Skeletal muscle cell (primary cell): ENCODE results near the gene TNFRSF17.

Experiments
- DNase-seq: peaks from one replicate; pipeline ENCODE4 v3.0.0-alpha.2; 2010; ENCODE audit warnings: low read depth
- H3K4me3 ChIP-seq: 2 replicates; pipeline ENCODE4 v1.5.1; 2011; ENCODE audit warnings: low read depth, mild to moderate bottlenecking, control low read depth, low read length, moderate library complexity

The TNFRSF17 gene

GRCh38 chr16:11994143-11995119 lies 29.4 kb downstream of the TNFRSF17 start:
- no peak for DNase-seq
- no peak overlapping the region for H3K4me3 ChIP-seq

- H3K4me3 ChIP-seq, result no peak overlapping the region
Measured at GRCh38 chr16:11996433-11997330, 31.7 kb downstream of the TNFRSF17 start.

GRCh38 chr16:12000032-12000431 lies 35.0 kb downstream of the TNFRSF17 start:
- no peak overlapping the region for H3K4me3 ChIP-seq
- DNase-seq, result no peak

More at GRCh38 chr16:11996433-11997330, 31.7 kb downstream of the TNFRSF17 start:
- DNase-seq, result no peak

- DNase-seq, result no peak
- H3K4me3 ChIP-seq, result no peak overlapping the region
Measured at GRCh38 chr16:12002447-12003006, 37.5 kb downstream of the TNFRSF17 start.

- no peak for DNase-seq
- H3K4me3 ChIP-seq, result no peak overlapping the region
Measured at GRCh38 chr16:12006637-12007036, 41.6 kb downstream of the TNFRSF17 start.

GRCh38 chr16:12009462-12009861 lies 44.5 kb downstream of the TNFRSF17 start:
- no peak overlapping the region for H3K4me3 ChIP-seq
- DNase-seq, result no peak

- DNase-seq, result no peak
- no peak overlapping the region for H3K4me3 ChIP-seq
Measured at GRCh38 chr16:12009922-12010321, 44.9 kb downstream of the TNFRSF17 start.

- no peak overlapping the region for H3K4me3 ChIP-seq
- no peak for DNase-seq
Measured at GRCh38 chr16:12010388-12011251, 45.6 kb downstream of the TNFRSF17 start.

GRCh38 chr16:12011565-12011964 lies 46.6 kb downstream of the TNFRSF17 start:
- no peak for DNase-seq
- no peak overlapping the region for H3K4me3 ChIP-seq

GRCh38 chr16:12016291-12016947 lies 51.4 kb downstream of the TNFRSF17 start:
- DNase-seq, result no peak
- no peak overlapping the region for H3K4me3 ChIP-seq

- DNase-seq, result no peak
- no peak overlapping the region for H3K4me3 ChIP-seq
Measured at GRCh38 chr16:12017558-12017957, 52.5 kb downstream of the TNFRSF17 start.
